HG03439 (cell line): ENCODE data around the gene VAMP5.
A peak's percentile ranks its signal among the peaks of the same experiment; 100 is the strongest.
"Not testable (repeated sequence)": the region's sequence is repeated elsewhere in the genome, so short reads cannot be mapped to it uniquely, and the experiment has no call there.

ENCODE experiments used
- ATAC-seq: cut with Tn5 transposase; IDR thresholded peaks from one replicate; pipeline ENCODE4 v1.9.1; 2021; ENCODE audit warnings: mild to moderate bottlenecking, moderate library complexity; ENCODE audit not compliant: unreplicated experiment

Gene VAMP5

DNA sequence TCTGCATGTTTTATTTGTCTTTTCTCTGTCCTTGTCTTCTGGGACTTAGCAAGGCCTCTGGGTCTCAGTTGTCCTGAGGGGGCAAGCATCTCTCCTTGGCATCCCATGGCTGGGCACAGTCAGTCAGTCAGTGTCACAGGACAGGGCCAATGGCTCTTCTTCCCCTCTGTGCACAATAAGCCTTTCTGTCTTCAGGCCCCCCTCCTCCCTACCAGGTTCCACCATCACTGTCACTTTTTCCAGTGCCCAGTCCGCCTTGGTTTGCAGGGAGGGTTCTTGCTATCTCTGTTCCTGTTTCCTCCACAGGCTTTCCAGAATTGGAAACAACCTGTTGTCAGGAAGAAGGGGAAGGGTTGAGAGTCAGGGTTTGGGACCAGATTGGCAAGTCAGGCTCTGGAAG is 1.7 kb upstream of the VAMP5 start:
- ATAC-seq, result no peak

DNA sequence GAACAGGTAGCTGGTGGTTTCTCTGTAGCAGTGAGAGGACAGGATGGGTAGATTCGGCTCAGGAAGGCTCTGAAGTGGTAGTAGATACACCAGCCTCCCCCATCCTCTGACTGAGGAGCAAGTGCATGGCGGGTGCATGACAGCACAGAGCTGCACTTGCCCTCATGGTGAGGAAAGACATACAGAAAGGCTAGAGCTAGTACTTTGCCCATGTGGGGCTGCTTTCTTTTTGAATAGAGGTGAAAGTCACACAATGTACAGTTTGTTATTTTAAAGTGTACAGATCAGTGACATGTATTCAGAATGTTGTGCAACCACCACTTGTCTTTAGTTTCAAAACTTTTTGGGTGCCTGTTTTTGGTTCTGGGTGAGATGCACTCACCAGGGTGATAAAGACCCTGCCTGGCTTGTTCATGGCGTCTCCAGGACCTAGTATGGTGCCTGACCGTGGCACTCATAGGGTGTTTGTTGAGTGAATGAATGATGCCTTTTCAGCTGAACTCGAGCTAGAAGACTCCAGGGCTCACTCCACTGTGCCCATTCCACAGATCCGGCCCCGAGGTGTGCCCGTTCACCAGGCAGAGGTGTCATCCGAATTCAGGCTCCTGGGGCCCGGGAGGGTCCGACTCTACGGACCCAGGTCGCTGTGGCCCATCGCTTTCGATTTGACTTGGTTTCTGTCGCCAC is 421 bp upstream of the VAMP5 start:
- peak; percentile 63 for ATAC-seq

- peak; percentile 41 for ATAC-seq
These were observed 888 bp downstream of the VAMP5 start for GRCh38 chr2:85584857-85585780.

DNA sequence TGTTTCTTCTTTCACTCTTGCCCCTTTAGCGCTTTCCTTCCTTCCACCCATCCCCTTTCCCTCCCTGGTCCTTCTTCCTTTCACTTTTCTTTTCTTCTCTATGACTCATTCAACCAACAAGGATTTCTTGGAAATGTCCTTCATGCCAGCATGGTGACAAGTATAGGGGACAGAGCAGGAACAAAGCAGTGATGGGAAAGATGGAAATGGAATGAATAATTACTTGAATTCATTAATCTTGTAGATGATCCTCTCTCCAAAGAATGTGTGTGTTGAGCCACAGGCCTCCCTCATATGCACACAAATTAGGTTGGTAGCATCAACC is 1.5 kb downstream of the VAMP5 start:
- no peak for ATAC-seq

DNA sequence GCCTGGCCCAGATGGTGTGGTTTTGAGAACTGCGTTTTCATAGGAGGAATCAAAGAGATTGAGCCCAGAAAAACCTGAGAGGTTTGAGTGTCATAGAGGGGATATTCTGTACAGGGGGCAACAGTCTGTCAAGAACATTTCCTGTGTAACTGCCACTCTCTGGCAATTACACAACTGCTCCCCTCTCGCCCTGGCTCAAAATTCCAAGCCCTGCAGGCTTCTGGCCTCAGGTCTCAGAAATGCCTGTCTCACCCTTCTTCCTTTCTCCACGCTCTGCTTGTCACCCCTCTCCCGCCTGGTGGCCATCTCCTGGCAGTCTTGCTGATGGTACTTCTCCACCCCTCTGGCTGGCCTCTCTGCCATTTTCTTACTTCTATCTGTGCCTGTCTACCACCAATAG is 4.0 kb downstream of the VAMP5 start:
- ATAC-seq, result no peak

GRCh38 chr2:85588645-85589044 is 4.4 kb downstream of the VAMP5 start:
- no peak for ATAC-seq

DNA sequence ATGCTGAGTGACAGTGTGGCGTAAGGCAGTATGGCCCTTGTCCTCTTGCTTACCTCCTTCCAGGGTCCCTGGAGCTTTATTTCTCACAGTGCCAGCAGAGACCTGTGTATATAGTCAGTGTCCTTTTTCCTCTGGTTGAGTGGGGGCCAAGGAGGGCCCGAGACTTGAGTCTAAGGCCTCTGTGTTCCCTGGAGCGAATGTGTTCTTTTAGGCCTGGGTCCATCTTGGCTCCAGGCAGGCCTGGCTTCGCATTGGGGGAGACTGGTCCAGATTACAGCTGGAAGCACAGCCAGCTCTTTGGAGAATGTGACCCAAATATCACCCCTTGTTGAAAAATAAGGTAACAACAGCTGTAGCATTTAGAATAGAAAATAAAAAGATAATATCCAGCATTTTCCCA is 5.0 kb downstream of the VAMP5 start:
- ATAC-seq, result no peak

GRCh38 chr2:85589982-85590791 is 6.0 kb downstream of the VAMP5 start:
- ATAC-seq, result no peak

- no peak for ATAC-seq
These were observed 6.7 kb downstream of the VAMP5 start for GRCh38 chr2:85590950-85591349.

DNA sequence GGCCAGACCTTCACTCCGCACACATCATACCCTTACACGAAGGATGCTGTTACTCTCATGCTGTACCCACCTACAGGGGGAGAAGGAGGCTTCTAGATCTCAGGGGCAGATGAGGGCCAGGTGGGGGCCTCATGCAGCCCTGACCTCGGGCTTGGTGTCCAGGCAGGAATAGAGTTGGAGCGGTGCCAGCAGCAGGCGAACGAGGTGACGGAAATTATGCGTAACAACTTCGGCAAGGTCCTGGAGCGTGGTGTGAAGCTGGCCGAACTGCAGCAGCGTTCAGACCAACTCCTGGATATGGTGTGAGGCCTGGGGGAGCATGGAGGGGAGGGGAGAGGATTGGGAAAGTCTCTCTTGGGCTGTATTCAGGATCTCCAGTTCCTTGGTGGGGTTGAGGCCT is 7.3 kb downstream of the VAMP5 start:
- ATAC-seq, result no peak

GRCh38 chr2:85592299-85592698 is 8.1 kb downstream of the VAMP5 start:
- not testable (repeated sequence) for ATAC-seq

DNA sequence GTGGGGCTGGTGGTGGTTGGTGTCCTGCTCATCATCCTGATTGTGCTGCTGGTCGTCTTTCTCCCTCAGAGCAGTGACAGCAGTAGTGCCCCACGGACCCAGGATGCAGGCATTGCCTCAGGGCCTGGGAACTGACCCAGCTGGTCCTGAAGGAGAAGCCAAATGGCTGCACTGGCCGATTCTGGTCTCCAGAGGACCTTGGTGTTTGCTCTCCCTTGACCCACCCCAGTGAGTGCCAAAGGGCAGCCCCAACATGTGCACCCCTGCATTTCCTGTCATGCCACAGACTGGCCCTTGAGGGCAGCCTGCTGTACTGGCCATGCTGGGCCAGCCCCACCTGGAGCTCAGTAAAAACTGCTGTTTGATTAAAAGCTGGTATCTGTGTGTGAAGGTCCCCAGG is 8.8 kb downstream of the VAMP5 start:
- ATAC-seq, result no peak

GRCh38 chr2:85594715-85595300 is 10.6 kb downstream of the VAMP5 start:
- no peak for ATAC-seq

DNA sequence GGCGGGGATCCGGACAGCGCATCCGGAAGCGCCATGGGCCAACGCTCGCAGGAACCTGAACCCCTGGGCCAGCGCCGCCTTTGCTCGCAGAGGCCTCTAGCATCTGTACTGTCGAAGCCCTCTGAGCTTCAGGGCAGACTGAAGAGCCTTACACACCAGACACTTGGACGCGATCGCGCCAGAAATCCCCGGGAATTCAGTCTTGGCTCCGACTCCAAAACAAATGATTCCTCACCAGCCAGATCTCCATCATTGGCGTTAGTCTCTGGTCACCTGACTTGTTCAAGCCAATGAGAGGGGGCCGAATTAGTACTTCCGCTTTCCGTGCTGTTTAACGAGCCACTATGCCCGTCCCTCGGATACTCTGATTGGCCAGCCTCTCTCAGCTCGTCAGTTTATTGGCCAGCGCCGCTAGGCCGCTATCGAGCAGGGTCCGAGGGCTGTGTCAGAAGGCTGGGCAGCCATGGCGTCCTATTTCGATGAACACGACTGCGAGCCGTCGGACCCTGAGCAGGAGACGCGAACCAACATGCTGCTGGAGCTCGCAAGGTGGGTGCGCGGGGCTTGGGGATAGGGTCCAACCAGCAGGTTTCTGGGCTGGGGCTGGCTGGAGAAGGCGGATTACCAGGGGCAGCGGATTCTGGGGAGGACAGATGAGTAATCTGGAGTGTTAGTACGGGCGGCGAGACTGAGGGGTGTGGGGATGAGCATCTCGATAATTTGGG is 11.2 kb downstream of the VAMP5 start, which contains the start of gene RNF181:
Gene RNF181, plus strand, starts transcription at position 445 of the 725 bp plus-strand sequence. Its CDS starts 19 bp downstream, at position 464.
- ATAC-seq, result peak; percentile 97

DNA sequence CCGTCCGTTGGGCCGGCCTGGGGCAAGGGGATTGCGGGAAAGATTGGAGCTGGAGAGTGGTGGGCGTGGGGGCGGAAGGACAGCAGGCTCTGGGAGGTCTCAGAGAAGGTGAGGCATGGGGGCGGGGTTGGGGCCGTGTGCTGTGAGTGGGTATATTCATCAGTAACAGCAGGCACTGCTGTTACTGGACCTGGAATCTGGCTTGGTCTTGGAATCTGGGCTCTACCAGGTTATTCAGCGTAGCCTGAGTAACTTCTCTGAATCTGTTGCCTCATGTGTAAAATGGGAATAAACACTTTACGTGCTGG is 11.7 kb downstream of the VAMP5 start:
- ATAC-seq, result no peak

DNA sequence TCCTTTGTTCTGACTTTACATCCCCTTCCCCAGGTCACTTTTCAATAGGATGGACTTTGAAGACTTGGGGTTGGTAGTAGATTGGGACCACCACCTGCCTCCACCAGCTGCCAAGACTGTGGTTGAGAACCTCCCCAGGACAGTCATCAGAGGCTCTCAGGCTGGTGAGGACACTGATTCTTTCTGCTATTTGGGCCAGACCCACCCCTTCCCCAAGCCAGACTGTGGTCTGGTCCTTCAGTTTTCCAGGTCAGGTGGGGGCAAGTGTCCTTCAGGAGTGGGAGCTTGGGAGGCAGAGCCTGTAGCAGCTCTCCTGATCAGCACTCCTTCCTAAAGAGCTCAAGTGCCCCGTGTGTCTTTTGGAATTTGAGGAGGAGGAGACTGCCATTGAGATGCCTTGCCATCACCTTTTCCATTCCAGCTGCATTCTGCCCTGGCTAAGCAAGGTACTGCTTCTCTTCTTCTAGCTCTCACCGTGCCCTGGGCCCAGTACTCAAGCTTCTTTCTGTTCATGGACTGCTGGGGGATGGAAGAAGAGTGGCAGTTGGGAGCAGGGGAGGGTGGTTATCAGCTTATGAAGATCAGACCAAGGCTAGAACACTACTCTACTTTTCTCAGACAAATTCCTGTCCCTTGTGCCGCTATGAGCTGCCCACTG is 12.4 kb downstream of the VAMP5 start:
- ATAC-seq, result no peak

GRCh38 chr2:85597241-85597640 is 13.0 kb downstream of the VAMP5 start:
- ATAC-seq, result no peak

GRCh38 chr2:85598594-85599340 is 14.5 kb downstream of the VAMP5 start:
- ATAC-seq, result no peak

DNA sequence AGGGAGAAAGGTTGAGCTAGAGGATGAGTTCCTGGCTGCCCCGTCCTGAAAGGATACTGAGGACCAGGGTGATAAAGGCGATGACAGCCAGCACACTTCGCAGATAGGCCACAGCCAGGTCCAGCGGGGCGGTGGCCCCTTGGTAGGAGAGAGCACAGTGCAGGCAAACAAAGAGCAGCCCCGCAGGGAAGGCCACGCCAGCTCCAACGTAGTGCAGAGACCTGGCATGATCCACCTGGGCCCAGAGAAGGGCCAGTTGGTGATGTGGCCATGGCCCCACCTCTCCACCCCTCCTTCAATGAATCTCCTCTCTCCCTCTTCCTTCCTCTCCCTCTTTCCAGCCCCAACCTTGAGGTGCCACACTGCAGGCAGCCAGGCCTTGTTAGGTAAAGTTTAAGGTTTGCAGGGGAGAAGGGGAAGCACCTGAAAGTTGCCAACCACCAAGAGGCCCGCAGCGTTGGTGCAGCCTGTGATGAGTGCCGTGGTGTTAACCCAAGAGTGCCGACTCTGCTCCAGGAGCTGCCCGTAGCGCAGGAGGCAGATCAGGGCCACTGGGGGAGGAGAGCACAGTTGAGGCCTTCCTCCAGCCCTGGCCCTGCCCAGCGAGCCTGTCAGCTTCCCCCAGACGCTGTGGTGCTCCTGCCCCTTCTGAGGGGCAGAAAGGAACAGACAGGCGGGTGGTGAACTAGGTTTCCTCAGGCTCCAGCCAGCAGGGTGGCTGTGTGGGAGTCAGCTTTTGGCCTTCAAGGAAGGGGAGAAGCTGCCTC is 15.4 kb downstream of the VAMP5 start:
- ATAC-seq, result no peak
